Measurements from ENCODE around the gene CENPE.

The CENPE gene

DNA sequence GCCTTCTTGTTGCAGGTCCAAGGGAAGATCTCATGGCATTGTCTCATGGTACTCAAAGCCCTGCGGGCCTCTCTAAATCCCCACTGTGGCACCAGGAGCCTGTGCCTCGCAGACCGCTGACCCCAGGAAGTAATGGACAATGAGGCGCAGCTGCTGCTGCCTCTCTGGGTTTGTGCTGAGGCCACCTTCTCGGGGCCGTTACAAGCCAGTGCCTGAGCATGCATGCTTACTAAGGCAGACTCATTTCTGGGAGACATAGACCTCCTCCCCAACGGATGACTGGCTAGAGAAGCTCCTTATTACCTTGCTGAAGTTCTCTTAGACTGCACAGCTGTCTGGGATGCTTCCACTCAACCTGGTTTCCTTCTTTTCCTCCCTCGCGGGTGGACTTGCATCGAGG lies 99.8 kb downstream of the CENPE start (continued):
- TF ChIP-seq KLF7 (tag by site-specific recombination; IDR thresholded peaks at IDR 0.05; ENCODE audit: borderline replicate concordance), result no peak

DNA sequence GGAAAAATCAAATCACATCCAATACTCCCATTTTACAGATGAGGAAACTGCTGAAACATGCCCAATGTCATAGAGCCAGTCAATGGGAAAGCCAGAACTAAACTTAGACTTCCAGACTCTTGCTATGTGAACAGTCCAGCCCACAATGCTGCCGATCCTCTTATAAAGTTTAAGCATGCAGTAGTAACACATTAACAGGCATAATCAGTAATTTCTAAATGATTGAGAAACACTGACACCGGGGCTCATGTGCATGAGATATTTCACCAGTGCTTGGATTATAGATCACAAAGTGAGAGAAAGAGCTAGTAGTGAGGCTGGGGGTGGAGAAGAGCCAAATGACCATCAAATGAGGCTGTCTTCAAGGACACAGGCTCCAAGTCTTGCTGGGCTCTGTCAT lies 101.0 kb downstream of the CENPE start:
- no peak overlapping the region for H3K27ac ChIP-seq (ENCODE audit: extremely low read depth, low read depth, low read length)
- H3K9me3 ChIP-seq (ENCODE audit: control insufficient read depth, insufficient read depth, low read depth, low read length), result no peaks in the 10 kb centered on the region
- CTCF ChIA-PET, result interaction anchor here (1.5 kb wide), 1 partner anchor 9 kb away, joined by 3 read pairs; no protein-coding TSS in a partner anchor
- POLR2A ChIA-PET, result no interaction called here
- peaks cover 0 to 9% of the 10 kb centered on the region in 2 experiments; a peak in 1 of 3 replicates for H3K36me3 ChIP-seq (ENCODE audit: control insufficient read depth in 2 of 2, insufficient read depth in 1 of 2, low read length in 2 of 2)
- TF ChIP-seq HOXD13 (CRISPR knock-in tag; IDR thresholded peaks at IDR 0.05; ENCODE audit: borderline replicate concordance), result no peak
- TF ChIP-seq, protein P1, sequence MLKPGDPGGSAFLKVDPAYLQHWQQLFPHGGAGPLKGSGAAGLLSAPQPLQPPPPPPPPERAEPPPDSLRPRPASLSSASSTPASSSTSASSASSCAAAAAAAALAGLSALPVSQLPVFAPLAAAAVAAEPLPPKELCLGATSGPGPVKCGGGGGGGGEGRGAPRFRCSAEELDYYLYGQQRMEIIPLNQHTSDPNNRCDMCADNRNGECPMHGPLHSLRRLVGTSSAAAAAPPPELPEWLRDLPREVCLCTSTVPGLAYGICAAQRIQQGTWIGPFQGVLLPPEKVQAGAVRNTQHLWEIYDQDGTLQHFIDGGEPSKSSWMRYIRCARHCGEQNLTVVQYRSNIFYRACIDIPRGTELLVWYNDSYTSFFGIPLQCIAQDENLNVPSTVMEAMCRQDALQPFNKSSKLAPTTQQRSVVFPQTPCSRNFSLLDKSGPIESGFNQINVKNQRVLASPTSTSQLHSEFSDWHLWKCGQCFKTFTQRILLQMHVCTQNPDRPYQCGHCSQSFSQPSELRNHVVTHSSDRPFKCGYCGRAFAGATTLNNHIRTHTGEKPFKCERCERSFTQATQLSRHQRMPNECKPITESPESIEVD (tag by site-specific recombination; IDR thresholded peaks at IDR 0.05), result no peak
- TF ChIP-seq ZNF16 (tag by site-specific recombination; IDR thresholded peaks at IDR 0.05; ENCODE audit: low read depth), result no peak
- TF ChIP-seq, protein P2, sequence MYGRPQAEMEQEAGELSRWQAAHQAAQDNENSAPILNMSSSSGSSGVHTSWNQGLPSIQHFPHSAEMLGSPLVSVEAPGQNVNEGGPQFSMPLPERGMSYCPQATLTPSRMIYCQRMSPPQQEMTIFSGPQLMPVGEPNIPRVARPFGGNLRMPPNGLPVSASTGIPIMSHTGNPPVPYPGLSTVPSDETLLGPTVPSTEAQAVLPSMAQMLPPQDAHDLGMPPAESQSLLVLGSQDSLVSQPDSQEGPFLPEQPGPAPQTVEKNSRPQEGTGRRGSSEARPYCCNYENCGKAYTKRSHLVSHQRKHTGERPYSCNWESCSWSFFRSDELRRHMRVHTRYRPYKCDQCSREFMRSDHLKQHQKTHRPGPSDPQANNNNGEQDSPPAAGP (tag by site-specific recombination; IDR thresholded peaks at IDR 0.05), result no peak
- TF ChIP-seq GLIS1 (tag by site-specific recombination; IDR thresholded peaks at IDR 0.05), result no peak
- TF ChIP-seq, protein P3, sequence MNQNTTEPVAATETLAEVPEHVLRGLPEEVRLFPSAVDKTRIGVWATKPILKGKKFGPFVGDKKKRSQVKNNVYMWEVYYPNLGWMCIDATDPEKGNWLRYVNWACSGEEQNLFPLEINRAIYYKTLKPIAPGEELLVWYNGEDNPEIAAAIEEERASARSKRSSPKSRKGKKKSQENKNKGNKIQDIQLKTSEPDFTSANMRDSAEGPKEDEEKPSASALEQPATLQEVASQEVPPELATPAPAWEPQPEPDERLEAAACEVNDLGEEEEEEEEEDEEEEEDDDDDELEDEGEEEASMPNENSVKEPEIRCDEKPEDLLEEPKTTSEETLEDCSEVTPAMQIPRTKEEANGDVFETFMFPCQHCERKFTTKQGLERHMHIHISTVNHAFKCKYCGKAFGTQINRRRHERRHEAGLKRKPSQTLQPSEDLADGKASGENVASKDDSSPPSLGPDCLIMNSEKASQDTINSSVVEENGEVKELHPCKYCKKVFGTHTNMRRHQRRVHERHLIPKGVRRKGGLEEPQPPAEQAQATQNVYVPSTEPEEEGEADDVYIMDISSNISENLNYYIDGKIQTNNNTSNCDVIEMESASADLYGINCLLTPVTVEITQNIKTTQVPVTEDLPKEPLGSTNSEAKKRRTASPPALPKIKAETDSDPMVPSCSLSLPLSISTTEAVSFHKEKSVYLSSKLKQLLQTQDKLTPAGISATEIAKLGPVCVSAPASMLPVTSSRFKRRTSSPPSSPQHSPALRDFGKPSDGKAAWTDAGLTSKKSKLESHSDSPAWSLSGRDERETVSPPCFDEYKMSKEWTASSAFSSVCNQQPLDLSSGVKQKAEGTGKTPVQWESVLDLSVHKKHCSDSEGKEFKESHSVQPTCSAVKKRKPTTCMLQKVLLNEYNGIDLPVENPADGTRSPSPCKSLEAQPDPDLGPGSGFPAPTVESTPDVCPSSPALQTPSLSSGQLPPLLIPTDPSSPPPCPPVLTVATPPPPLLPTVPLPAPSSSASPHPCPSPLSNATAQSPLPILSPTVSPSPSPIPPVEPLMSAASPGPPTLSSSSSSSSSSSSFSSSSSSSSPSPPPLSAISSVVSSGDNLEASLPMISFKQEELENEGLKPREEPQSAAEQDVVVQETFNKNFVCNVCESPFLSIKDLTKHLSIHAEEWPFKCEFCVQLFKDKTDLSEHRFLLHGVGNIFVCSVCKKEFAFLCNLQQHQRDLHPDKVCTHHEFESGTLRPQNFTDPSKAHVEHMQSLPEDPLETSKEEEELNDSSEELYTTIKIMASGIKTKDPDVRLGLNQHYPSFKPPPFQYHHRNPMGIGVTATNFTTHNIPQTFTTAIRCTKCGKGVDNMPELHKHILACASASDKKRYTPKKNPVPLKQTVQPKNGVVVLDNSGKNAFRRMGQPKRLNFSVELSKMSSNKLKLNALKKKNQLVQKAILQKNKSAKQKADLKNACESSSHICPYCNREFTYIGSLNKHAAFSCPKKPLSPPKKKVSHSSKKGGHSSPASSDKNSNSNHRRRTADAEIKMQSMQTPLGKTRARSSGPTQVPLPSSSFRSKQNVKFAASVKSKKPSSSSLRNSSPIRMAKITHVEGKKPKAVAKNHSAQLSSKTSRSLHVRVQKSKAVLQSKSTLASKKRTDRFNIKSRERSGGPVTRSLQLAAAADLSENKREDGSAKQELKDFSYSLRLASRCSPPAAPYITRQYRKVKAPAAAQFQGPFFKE (tag by site-specific recombination; IDR thresholded peaks at IDR 0.05; ENCODE audit: borderline replicate concordance), result no peak
- no peak for TF ChIP-seq ZNF837 (tag by site-specific recombination; IDR thresholded peaks at IDR 0.05)
- TF ChIP-seq, protein P4, sequence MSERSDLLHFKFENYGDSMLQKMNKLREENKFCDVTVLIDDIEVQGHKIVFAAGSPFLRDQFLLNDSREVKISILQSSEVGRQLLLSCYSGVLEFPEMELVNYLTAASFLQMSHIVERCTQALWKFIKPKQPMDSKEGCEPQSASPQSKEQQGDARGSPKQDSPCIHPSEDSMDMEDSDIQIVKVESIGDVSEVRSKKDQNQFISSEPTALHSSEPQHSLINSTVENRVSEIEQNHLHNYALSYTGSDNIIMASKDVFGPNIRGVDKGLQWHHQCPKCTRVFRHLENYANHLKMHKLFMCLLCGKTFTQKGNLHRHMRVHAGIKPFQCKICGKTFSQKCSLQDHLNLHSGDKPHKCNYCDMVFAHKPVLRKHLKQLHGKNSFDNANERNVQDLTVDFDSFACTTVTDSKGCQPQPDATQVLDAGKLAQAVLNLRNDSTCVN (tag by site-specific recombination; optimal IDR thresholded peaks at IDR 0.05), result no peak
- TF ChIP-seq ZNF157 (tag by site-specific recombination; IDR thresholded peaks at IDR 0.05), result no peak
- TF ChIP-seq ZNF776 (tag by site-specific recombination; IDR thresholded peaks at IDR 0.05; ENCODE audit: borderline replicate concordance), result no peak
- no peak for TF ChIP-seq ZNF510 (tag by site-specific recombination; IDR thresholded peaks at IDR 0.05; ENCODE audit: insufficient replicate concordance)
- no peak for TF ChIP-seq GLIS2 (tag by site-specific recombination; IDR thresholded peaks at IDR 0.05)
- no peak for TF ChIP-seq ZNF423 (tag by site-specific recombination; IDR thresholded peaks at IDR 0.05)
- no peak for TF ChIP-seq ZNF585B (tag by site-specific recombination; IDR thresholded peaks at IDR 0.05)
- no peak for TF ChIP-seq ZNF394 (tag by site-specific recombination; IDR thresholded peaks at IDR 0.05; ENCODE audit: borderline replicate concordance)
- no peak for TF ChIP-seq TRIM28 (IDR thresholded peaks at IDR 0.05; ENCODE audit: borderline replicate concordance, low read length)
- TF ChIP-seq ZBTB7A (tag by site-specific recombination; IDR thresholded peaks at IDR 0.05; ENCODE audit: low read depth), result no peak
- no peak for TF ChIP-seq SCRT2 (tag by site-specific recombination; IDR thresholded peaks at IDR 0.05)
- TF ChIP-seq, protein P5, sequence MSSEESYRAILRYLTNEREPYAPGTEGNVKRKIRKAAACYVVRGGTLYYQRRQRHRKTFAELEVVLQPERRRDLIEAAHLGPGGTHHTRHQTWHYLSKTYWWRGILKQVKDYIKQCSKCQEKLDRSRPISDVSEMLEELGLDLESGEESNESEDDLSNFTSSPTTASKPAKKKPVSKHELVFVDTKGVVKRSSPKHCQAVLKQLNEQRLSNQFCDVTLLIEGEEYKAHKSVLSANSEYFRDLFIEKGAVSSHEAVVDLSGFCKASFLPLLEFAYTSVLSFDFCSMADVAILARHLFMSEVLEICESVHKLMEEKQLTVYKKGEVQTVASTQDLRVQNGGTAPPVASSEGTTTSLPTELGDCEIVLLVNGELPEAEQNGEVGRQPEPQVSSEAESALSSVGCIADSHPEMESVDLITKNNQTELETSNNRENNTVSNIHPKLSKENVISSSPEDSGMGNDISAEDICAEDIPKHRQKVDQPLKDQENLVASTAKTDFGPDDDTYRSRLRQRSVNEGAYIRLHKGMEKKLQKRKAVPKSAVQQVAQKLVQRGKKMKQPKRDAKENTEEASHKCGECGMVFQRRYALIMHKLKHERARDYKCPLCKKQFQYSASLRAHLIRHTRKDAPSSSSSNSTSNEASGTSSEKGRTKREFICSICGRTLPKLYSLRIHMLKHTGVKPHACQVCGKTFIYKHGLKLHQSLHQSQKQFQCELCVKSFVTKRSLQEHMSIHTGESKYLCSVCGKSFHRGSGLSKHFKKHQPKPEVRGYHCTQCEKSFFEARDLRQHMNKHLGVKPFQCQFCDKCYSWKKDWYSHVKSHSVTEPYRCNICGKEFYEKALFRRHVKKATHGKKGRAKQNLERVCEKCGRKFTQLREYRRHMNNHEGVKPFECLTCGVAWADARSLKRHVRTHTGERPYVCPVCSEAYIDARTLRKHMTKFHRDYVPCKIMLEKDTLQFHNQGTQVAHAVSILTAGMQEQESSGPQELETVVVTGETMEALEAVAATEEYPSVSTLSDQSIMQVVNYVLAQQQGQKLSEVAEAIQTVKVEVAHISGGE (tag by site-specific recombination; conservative IDR thresholded peaks at IDR 0.05; ENCODE audit: low read depth), result no peak
- TF ChIP-seq GLI2 (tag by site-specific recombination; IDR thresholded peaks at IDR 0.05; ENCODE audit: borderline replicate concordance, low read depth), result no peak
- no peak overlapping the region for H3K4me3 ChIP-seq (ENCODE audit: low read depth, low read length)
- no peaks in the 10 kb centered on the region for H3K4me1 ChIP-seq (ENCODE audit: control insufficient read depth, insufficient read depth, low read length)

Data from HEK293 (cell line).